Endodermal cell (in vitro differentiated cells): ENCODE results near the gene APOBEC3H. TPM values are rescaled to one million over a fixed set of nuclear protein-coding genes. Genes with fewer than 3 reads are reported as not detected.

Experiments used
- DNase-seq: peaks from one replicate; pipeline ENCODE4 v3.0.0-alpha.2; 2017
- H3K27ac ChIP-seq: 2 replicates; pipeline ENCODE4 v1.5.1; 2013; ENCODE audit warnings: mild to moderate bottlenecking, low read depth, low read length, moderate library complexity
- H3K27me3 ChIP-seq: 2 replicates; pipeline ENCODE4 v1.6.1; 2013; ENCODE audit warnings: mild to moderate bottlenecking, low read length, moderate library complexity; ENCODE audit not compliant: insufficient read depth, control insufficient read depth, poor library complexity, severe bottlenecking
- H3K36me3 ChIP-seq: 2 replicates; pipeline ENCODE4 v1.7.0; 2013; ENCODE audit warnings: mild to moderate bottlenecking, low read length, moderate library complexity; ENCODE audit not compliant: control insufficient read depth, insufficient read depth
- H3K4me1 ChIP-seq: one replicate; pipeline ENCODE4 v1.7.0; 2013; ENCODE audit warnings: low read length; ENCODE audit not compliant: control insufficient read depth, insufficient read depth
- H3K4me3 ChIP-seq: 2 replicates; pipeline ENCODE4 v1.5.1; 2013; ENCODE audit warnings: mild to moderate bottlenecking, low read length, moderate library complexity
- H3K9ac ChIP-seq: 2 replicates; pipeline ENCODE4 v1.6.1; 2013; ENCODE audit warnings: mild to moderate bottlenecking, low read length, moderate library complexity; ENCODE audit not compliant: poor library complexity, severe bottlenecking; ENCODE audit errors: extremely low read depth
- H3K9me3 ChIP-seq: 2 replicates; pipeline ENCODE4 v1.6.1; 2013; ENCODE audit warnings: mild to moderate bottlenecking, low read length, moderate library complexity; ENCODE audit not compliant: control insufficient read depth
- H3K27ac Mint-ChIP-seq: 2 replicates; pipeline ENCODE4 v1.8.0; 2020; ENCODE audit warnings: mixed read lengths
- H3K27me3 Mint-ChIP-seq: 2 replicates; pipeline ENCODE4 v1.8.0; 2021; ENCODE audit warnings: mild to moderate bottlenecking, mixed read lengths; ENCODE audit not compliant: insufficient read depth
- H3K36me3 Mint-ChIP-seq: 2 replicates; pipeline ENCODE4 v1.8.0; 2020; ENCODE audit warnings: low read depth, mixed read lengths
- H3K4me1 Mint-ChIP-seq: 2 replicates; pipeline ENCODE4 v1.8.0; 2020; ENCODE audit warnings: mixed read lengths
- H3K4me3 Mint-ChIP-seq: 2 replicates; pipeline ENCODE4 v1.8.0; 2020; ENCODE audit warnings: mild to moderate bottlenecking, moderate library complexity, mixed read lengths
- H3K9me3 Mint-ChIP-seq: 2 replicates; pipeline ENCODE4 v1.8.0; 2020; ENCODE audit warnings: mild to moderate bottlenecking, mixed read lengths
- CTCF ChIP-seq: fragments of 200-600 bp; sonication (generic); conservative IDR thresholded peaks from 2 replicates; pipeline ENCODE4 v1.5.0; 2021; ENCODE audit warnings: antibody characterized with exemption, mild to moderate bottlenecking
- WGBS, 2 experiments: methylation state at CpG; one replicate each; pipeline versions ENCODE4 v1.1.5 to v1.1.7; 2013; ENCODE audit warnings: missing lambda C conversion rate in 2 of 2, mixed read lengths in 1 of 2; ENCODE audit not compliant: insufficient coverage in 1 of 2, insufficient read length in 1 of 2; 5-methylcytosine and 5-hydroxymethylcytosine counted together
- total RNA-seq, 2 donors: library from RNA; stranded (reverse); fragmentation: NEBNext Ultra II Directional in 1 of 2; extraction: Animal tissue kit (Norgen Biotek cat#: 25700) in 1 of 2; gene quantifications; 2 replicates in 1 of 2; 3 replicates in 1 of 2; pipeline ENCODE4 v1.2.1, GENCODE V29; 2021

The APOBEC3H gene
- total RNA-seq, 2 donors from 2014 or later = not detected

GRCh38 chr22:39094717-39095389 is 2.2 kb upstream of the APOBEC3H start:
- Histone ChIP-seq H3K4me3 (no peak overlapping the region), H3K4me1 (no peaks in the 10 kb centered on the region), H3K36me3 (no peaks in the 10 kb centered on the region), H3K27ac (no peak overlapping the region), H3K9ac (no peak overlapping the region), H3K9me3 (no peaks in the 10 kb centered on the region), H3K27me3 (no peaks in the 10 kb centered on the region)
- H3K4me1 Mint-ChIP-seq = peaks cover 15% of the 10 kb centered on the region
- no peak overlapping the region for H3K4me3 Mint-ChIP-seq
- WGBS, 2 experiments = 92 to 97% methylated on average over 11 to 14 of the region's 14 CpGs
- DNase-seq = peak; percentile 76
- H3K27me3 Mint-ChIP-seq = peaks cover 4% of the 10 kb centered on the region
- no peak overlapping the region for H3K27ac Mint-ChIP-seq
- TF ChIP-seq CTCF = no peak
- H3K9me3 Mint-ChIP-seq = no peaks in the 10 kb centered on the region
- no peaks in the 10 kb centered on the region for H3K36me3 Mint-ChIP-seq

GRCh38 chr22:39095971-39096370 is 1.1 kb upstream of the APOBEC3H start:
- no peaks in the 10 kb centered on the region for H3K27me3 ChIP-seq
- H3K4me1 ChIP-seq = no peaks in the 10 kb centered on the region
- no peak overlapping the region for H3K4me3 ChIP-seq
- no peaks in the 10 kb centered on the region for H3K9me3 ChIP-seq
- no peak for DNase-seq
- no peak overlapping the region for H3K9ac ChIP-seq
- peaks cover 19% of the 10 kb centered on the region for H3K4me1 Mint-ChIP-seq
- H3K27ac Mint-ChIP-seq = no peak overlapping the region
- no peak overlapping the region for H3K4me3 Mint-ChIP-seq
- H3K36me3 Mint-ChIP-seq = no peaks in the 10 kb centered on the region
- no peak overlapping the region for H3K27ac ChIP-seq
- H3K36me3 ChIP-seq = no peaks in the 10 kb centered on the region
- 87 to 90% methylated on average over 2 to 3 of the region's 3 CpGs for WGBS, 2 experiments
- no peaks in the 10 kb centered on the region for H3K9me3 Mint-ChIP-seq
- no peak for TF ChIP-seq CTCF
- peaks cover 4% of the 10 kb centered on the region for H3K27me3 Mint-ChIP-seq

- Mint-ChIP-seq H3K27ac (peak overlapping the region; percentile 66), H3K4me1 (peaks cover 17% of the 10 kb centered on the region), H3K9me3 (no peaks in the 10 kb centered on the region), H3K4me3 (no peak overlapping the region), H3K36me3 (no peaks in the 10 kb centered on the region), H3K27me3 (no peaks in the 10 kb centered on the region)
- WGBS, 2 experiments = 51 to 58% methylated on average over 5 to 6 of the region's 6 CpGs
- DNase-seq = peak; percentile 87
- no peaks in the 10 kb centered on the region for H3K9me3 ChIP-seq
- no peak overlapping the region for H3K9ac ChIP-seq
- no peak overlapping the region for H3K27ac ChIP-seq
- no peaks in the 10 kb centered on the region for H3K36me3 ChIP-seq
- H3K4me3 ChIP-seq = no peak overlapping the region
- H3K27me3 ChIP-seq = no peaks in the 10 kb centered on the region
- no peaks in the 10 kb centered on the region for H3K4me1 ChIP-seq
- TF ChIP-seq CTCF = no peak
Measured at GRCh38 chr22:39098026-39098425, 982 bp downstream of the APOBEC3H start.
